Daoy (cell line): ENCODE results near the gene FAM110C. TPM values are rescaled to one million over a fixed set of nuclear protein-coding genes. Genes with fewer than 3 reads are reported as not detected.
"Not testable (repeated sequence)": the region's sequence is repeated elsewhere in the genome, so short reads cannot be mapped to it uniquely, and the experiment has no call there.

Experiments
- DNase-seq: peaks from one replicate; pipeline ENCODE4 v3.0.0-alpha.2; 2015; ENCODE audit warnings: low read depth
- total RNA-seq: library from RNA; depleted of rRNA; stranded (reverse); fragments of >200 nt; shearing (Covaris generic); gene quantifications from 2 replicates; pipeline ENCODE4 v1.2.3, GENCODE V29; 2014; rRNA removed

The FAM110C gene
- total RNA-seq: 0.57 and 2.2 TPM in 2 replicates

- DNase-seq: peak; percentile 67
These were observed at the start of gene FAM110C for GRCh38 chr2:46471-47345. TSS of gene FAM110C (minus strand) at chr2:46505. CDS start at chr2:46385, 120 bp downstream.

GRCh38 chr2:92326-92725 lies 46.0 kb upstream of the FAM110C start:
- peak; percentile 25 for DNase-seq

GRCh38 chr2:90645-91312 lies 44.5 kb upstream of the FAM110C start:
- no peak for DNase-seq

GRCh38 chr2:85761-86160 lies 39.5 kb upstream of the FAM110C start:
- DNase-seq: no peak

- no peak for DNase-seq
These were observed 37.8 kb upstream of the FAM110C start for GRCh38 chr2:84121-84520.

GRCh38 chr2:80971-81736 lies 34.8 kb upstream of the FAM110C start:
- no peak for DNase-seq

- DNase-seq: no peak
These were observed 34.1 kb upstream of the FAM110C start for GRCh38 chr2:80378-80777.

GRCh38 chr2:71309-72035 lies 25.2 kb upstream of the FAM110C start:
- no peak for DNase-seq

GRCh38 chr2:69366-70344 lies 23.4 kb upstream of the FAM110C start:
- DNase-seq: peak; percentile 52

- not testable (repeated sequence) for DNase-seq
These were observed 22.3 kb upstream of the FAM110C start for GRCh38 chr2:68637-69036.

- DNase-seq: no peak
These were observed 20.5 kb upstream of the FAM110C start for GRCh38 chr2:66853-67252.

GRCh38 chr2:65121-65520 lies 18.8 kb upstream of the FAM110C start:
- no peak for DNase-seq

GRCh38 chr2:55587-56448 lies 9.5 kb upstream of the FAM110C start:
- no peak for DNase-seq

GRCh38 chr2:51613-52012 lies 5.3 kb upstream of the FAM110C start:
- DNase-seq: no peak

GRCh38 chr2:47737-48136 lies 1.4 kb upstream of the FAM110C start:
- DNase-seq: no peak

- no peak for DNase-seq
These were observed 1.0 kb upstream of the FAM110C start for GRCh38 chr2:47346-47725.

GRCh38 chr2:46131-46470 lies 204 bp downstream of the FAM110C start:
- DNase-seq: no peak

GRCh38 chr2:45342-46130 lies 769 bp downstream of the FAM110C start:
- DNase-seq: no peak
